GM21576 (cell line): Measurements from ENCODE around the gene MOB3B.
A peak's percentile ranks its signal among the peaks of the same experiment; 100 is the strongest.
"Not testable (repeated sequence)": the region's sequence is repeated elsewhere in the genome, so short reads cannot be mapped to it uniquely, and the experiment has no call there.

Experiments used
- ATAC-seq: cut with Tn5 transposase; IDR thresholded peaks from one replicate; pipeline ENCODE4 v1.9.1; 2021; ENCODE audit warnings: mild to moderate bottlenecking, moderate library complexity; ENCODE audit not compliant: unreplicated experiment

Gene MOB3B

GRCh38 chr9:27451207-27451797 lies 78.3 kb downstream of the MOB3B start:
- no peak for ATAC-seq

GRCh38 chr9:27450752-27451151 lies 78.9 kb downstream of the MOB3B start:
- no peak for ATAC-seq

- not testable (repeated sequence) for ATAC-seq
Observed at GRCh38 chr9:27448356-27448755, 81.3 kb downstream of the MOB3B start.

- ATAC-seq: no peak
Observed at GRCh38 chr9:27447031-27447683, 82.5 kb downstream of the MOB3B start.

GRCh38 chr9:27445688-27446087 lies 83.9 kb downstream of the MOB3B start:
- ATAC-seq: no peak

- ATAC-seq: no peak
Observed at GRCh38 chr9:27445057-27445595, 84.5 kb downstream of the MOB3B start.

DNA sequence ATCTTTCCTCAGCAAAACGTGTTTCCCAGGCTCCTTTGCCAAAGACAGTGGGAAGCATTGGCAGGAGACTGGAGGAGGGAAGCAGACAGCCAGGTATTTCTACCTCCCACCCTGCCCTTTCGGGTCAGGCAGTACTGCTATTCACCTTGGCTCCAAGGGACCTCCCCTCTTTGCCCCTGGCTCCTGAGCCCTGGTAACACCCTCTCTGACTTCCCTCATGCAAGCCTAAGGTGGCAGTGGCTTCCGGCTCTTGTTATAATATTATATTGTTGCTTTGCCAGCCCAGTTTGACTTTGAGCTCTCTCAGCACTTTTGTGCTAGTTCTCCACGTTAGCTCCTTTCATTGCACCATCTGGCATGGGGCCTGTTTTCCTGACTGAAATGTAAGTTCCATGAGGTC lies 87.2 kb downstream of the MOB3B start:
- no peak for ATAC-seq

DNA sequence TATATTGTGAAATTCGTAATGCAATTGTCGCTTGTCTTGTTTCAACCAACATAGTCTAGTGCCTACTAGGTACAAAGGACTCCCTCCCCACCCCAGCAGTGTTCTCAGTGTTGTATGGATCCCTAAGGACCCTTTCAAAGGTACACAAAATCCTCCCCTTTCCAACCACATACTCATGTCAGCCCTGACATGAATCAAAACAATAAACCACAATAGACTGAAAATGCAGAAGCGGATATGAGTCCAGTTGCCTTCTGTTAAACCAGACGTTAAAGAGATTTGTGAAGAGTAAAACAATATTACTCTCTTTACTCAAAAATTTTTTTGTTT lies 87.9 kb downstream of the MOB3B start:
- ATAC-seq: peak; percentile 95

DNA sequence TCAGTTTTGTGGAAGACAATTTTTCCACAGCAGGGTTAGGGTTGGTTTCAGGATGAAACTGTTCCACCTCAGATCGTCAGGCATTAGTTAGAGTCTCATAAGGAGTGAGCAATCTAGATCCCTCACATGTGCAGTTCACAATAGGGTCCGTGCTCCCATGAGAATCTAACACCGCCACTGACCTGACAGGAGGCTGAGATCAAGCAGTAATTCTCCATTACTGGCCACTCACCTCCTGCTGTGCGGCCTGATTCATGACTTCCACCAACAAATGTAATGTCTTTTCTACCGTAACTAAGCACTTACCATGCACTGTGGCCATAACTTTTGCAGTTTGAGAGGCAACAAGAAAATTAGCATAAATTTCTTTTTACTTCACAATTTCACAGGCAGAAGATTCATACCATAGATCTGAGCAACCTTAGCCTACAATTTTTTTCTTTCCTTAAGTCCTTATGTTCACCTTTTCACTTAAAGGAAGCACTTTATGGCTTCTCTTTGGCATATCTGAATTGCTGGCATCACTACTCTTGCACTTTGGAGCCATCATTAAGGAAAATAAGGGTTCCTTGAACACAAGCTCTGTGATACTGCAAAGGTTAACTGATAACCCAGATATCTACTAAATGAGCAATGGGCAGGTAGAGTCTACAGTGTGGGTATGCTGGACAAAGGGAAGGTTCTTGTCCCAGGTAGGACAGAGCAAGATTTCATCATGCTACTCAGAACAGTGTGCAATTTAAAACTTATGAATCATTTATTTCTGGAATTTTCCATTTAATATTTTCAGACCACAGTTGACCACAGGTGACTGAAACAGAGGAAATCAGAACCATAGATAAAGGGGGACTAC lies 88.5 kb downstream of the MOB3B start:
- ATAC-seq: peak; percentile 30

- no peak for ATAC-seq
Observed at GRCh38 chr9:27438522-27438921, 91.1 kb downstream of the MOB3B start.

- ATAC-seq: no peak
Observed at GRCh38 chr9:27437652-27438373, 91.8 kb downstream of the MOB3B start.

GRCh38 chr9:27436234-27436633 lies 93.4 kb downstream of the MOB3B start:
- ATAC-seq: no peak

DNA sequence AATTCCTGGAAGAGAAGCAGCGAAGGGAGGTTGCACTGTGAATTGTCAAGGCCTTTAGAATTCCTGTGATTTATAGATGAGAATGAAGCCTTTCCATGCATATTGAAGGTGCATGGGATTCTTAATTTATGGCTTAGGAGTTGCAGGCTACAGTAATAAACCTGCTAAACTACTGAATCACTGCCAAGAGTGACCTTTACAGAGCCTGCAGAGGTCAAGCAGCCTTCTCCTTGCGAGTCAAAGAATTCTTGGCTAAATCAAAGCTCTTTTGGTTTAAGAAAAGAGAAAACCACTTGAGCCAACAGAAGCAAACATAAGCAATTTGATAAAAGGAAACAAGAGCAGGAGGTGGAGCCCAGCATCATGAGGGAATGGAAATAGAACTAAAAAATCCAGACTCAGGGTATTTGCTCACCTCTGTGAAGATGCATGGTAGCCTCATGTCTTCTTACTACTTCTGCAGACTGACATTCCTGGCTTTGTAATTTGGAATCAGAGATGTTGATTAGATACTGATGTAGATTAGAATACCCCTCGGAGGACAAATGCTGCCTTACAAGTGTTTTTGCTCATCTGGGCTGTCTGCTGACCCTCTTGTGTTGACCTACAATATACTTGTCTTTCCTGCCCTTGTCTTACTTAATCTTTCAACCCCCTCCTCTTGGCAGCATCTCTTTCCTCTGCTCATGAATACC lies 95.8 kb downstream of the MOB3B start:
- ATAC-seq: no peak

DNA sequence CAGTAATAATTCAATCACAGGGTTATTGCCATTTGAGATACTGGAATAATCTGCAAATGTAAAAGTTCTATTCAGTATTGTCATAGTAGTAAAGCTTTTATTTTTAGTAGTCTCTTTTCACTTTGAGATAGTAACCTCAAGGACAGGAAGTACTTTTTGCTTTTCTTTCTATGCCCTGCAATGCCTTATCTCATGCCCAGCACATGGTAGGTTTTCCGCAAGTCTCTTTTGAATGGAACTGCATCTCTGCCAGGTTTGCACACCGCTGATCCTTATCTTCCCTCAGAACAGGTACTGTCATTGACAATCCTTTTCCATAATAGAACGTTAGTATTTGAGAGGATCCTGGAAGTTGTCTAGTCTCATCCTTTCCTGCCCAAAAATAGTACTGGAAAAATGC lies 97.3 kb downstream of the MOB3B start:
- ATAC-seq: no peak

GRCh38 chr9:27431543-27432147 lies 98.0 kb downstream of the MOB3B start:
- ATAC-seq: no peak

DNA sequence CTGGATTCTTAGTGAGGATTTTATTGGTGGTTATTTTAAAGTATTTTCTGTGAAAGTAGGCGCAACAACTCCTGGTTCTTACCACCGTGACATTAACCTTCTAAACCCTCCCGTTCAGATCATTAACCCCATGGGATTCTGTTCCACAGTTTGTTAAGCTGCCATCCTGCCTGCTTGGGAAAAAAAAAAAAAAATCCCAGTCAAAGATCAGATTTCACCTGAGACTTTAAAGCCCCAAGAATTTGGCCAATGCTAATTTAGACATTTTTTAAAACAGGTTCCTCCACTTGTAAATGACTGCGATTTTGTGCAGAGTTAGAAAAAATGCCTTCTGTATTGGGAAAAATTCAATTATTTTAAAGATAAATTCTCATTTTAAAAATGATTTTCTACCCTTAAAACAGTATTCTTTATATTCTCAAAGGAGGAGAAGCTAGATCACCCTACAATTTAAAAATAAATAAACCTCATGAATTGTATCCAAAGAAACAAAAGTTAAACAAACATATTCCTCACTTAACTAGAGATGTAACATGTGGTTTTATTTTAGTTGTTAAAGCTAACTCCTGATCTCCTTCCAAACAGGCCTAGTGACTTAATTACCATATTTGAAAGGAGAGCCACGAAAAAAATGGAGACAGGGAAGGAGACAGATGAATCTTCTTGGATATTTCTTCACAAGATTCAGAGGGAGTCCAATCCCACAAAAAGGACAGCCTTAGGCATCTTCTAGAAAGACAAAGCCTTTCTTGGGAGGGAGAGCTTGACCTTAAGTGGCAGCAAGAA lies 98.7 kb downstream of the MOB3B start:
- no peak for ATAC-seq

DNA sequence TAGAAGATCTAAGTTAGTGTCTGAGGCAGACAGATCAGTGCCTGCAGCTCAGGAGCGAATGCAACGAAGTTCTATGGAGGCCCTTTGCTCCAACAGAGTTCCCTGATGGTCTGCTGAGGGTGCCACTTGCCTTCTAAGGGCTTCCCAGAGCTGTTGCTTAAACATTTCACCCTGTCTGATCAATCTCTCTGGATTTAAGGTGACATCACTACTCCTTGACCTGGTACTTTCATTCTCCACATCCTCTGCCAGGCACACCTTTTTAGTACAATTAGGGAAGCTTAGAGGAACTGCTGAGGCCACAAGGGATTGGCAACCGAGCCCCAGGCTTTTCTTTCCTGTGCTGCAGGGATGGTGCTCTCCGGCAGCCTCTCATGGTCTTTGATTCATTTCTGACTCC lies 99.7 kb downstream of the MOB3B start:
- no peak for ATAC-seq

DNA sequence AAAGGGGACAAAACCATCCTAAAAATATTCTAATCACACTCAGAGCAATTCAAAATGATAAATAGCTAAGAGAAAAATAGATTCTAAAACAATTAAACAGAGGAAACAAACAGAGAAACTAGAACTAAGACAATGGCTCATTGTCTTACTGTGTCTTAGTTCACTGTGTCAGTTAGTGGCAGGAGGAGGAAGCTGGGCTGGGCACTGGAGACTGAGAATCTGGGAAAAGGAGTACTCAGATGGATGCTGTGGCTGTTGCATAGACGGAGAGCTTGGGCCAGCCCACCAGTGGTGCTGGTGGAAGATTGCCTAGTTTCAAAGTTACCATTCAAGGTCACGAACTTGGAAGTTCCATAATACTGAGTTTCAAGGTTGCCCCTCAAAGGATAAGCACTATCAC lies 100.2 kb downstream of the MOB3B start:
- no peak for ATAC-seq

DNA sequence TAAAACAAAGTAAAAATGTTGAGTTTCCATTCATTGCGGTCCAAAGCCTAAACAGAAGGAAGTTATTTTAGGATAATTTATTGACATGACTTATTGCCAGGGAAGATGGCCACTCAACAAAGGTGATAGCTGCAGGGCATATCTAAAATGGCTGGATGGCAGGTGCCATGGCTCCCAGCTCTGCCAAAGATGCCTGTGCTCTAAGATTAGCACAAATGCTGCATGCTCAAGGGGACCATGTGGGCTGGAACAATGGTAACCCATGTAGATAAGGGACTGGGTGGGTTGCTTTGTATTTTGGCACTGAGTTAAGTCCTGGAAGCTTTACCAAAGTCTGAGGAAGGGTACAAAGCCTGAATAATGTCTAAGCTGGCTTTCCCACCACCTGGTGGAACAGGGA lies 101.1 kb downstream of the MOB3B start:
- ATAC-seq: no peak

- ATAC-seq: no peak
Observed at GRCh38 chr9:27427272-27427643, 102.4 kb downstream of the MOB3B start.
